PFSK-1 (cell line): ENCODE data around the gene IL36B.

Source experiments
- FOXP2 ChIP-seq: optimal IDR thresholded peaks from 2 replicates; pipeline ENCODE3; 2011; ENCODE audit warnings: borderline replicate concordance, control low read depth, inconsistent platforms; ENCODE audit not compliant: insufficient read depth; ENCODE audit errors: extremely low read length, extremely low read depth
- POLR2AphosphoS5 ChIP-seq: IDR thresholded peaks from 2 replicates; pipeline ENCODE4 v1.6.1; 2012; ENCODE audit warnings: low read depth, mild to moderate bottlenecking, control low read depth, low read length, moderate library complexity
- REST ChIP-seq, 2 experiments: IDR thresholded peaks; 2 replicates each; pipeline versions ENCODE4 v1.6.1 to v1.8.0; 2011 to 2012; ENCODE audit warnings: low read depth in 2 of 2, low read length in 2 of 2, control low read depth in 1 of 2, inconsistent platforms in 1 of 2, mild to moderate bottlenecking in 1 of 2, moderate library complexity in 1 of 2; ENCODE audit not compliant: insufficient read depth in 1 of 2
- SIN3A ChIP-seq: IDR thresholded peaks from 2 replicates; pipeline ENCODE4 v1.6.1; 2012; ENCODE audit warnings: mild to moderate bottlenecking, low read length, moderate library complexity, borderline replicate concordance; ENCODE audit not compliant: insufficient read depth
- TAF1 ChIP-seq: IDR thresholded peaks from 2 replicates; pipeline ENCODE4 v1.6.1; 2012; ENCODE audit warnings: low read length, control low read depth, borderline replicate concordance; ENCODE audit not compliant: insufficient read depth

IL36B gene

GRCh38 chr2:113093613-113093977 is 40.9 kb upstream of the IL36B start:
- no peak for TF ChIP-seq SIN3A
- TF ChIP-seq POLR2AphosphoS5 = no peak
- TF ChIP-seq FOXP2 = no peak
- no peak for TF ChIP-seq REST (IDR thresholded peaks at IDR 0.05; ENCODE audit: insufficient read depth in 1 of 2, low read depth in 2 of 2, low read length in 2 of 2)
- no peak for TF ChIP-seq TAF1

DNA sequence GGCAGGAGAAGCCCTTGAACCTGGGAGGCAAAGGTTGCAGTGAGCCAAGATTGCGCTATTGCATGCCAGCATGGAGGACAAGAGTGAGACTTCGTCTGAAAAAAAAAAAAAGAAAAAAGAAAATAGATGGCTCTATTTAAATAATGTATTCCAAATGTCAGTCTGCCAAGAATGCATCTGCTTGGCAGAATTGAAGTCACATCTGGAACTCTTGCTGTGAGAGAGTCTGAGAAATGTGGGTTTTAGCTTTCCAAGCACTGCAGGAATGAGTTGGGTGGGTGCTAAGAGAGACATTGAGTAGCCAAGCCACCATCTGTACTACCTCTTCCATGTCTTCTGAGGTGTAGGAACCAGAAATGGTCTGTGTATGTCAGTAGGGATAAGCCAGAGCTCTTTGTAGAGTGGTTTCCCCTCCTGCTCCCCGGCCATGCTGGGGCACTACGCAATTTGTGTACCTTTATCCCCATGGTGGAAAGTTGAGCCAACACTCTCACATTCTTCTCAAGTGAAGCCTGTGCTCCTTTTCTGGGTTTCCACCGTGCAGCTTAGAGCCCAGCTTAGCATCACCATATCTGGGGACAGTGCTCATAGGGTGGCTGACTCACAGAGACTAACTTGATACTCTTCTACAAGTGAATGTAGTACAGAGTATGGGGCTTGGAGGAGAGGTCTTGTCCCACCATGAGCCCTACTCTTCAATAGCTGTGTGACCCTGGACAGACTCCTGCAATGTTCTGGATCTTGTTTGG is 40.4 kb upstream of the IL36B start:
- TF ChIP-seq FOXP2 = no peak
- no peak for TF ChIP-seq POLR2AphosphoS5
- TF ChIP-seq SIN3A = no peak
- no peak for TF ChIP-seq TAF1
- TF ChIP-seq REST (IDR thresholded peaks at IDR 0.05; ENCODE audit: insufficient read depth in 1 of 2, low read depth in 2 of 2, low read length in 2 of 2) = no peak

GRCh38 chr2:113091231-113091896 is 38.7 kb upstream of the IL36B start:
- TF ChIP-seq REST (IDR thresholded peaks at IDR 0.05; ENCODE audit: insufficient read depth in 1 of 2, low read depth in 2 of 2, low read length in 2 of 2) = no peak
- no peak for TF ChIP-seq POLR2AphosphoS5
- TF ChIP-seq SIN3A = no peak
- no peak for TF ChIP-seq TAF1
- no peak for TF ChIP-seq FOXP2

DNA sequence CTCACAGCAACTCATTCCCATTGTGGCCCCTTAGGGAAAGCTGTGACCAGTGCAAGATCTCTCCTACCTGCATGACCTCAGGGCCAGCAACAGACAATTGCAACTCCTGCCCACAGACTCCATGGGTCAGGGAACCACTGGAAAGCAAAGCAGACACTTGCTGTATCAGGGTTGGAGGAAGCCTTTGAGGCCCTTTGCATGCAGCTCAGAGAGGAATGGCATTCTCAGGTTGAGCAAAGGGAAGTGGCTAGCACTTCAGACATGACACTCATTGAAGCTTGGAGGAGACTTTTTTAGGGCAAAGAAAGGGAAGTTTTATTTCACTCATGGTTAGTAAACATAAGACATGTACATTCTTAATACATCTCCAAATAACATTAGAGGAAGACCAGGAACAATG is 37.2 kb upstream of the IL36B start:
- TF ChIP-seq FOXP2 = no peak
- TF ChIP-seq REST (IDR thresholded peaks at IDR 0.05; ENCODE audit: insufficient read depth in 1 of 2, low read depth in 2 of 2, low read length in 2 of 2) = no peak
- TF ChIP-seq TAF1 = no peak
- TF ChIP-seq POLR2AphosphoS5 = no peak
- TF ChIP-seq SIN3A = no peak
